GM21447 (cell line): Measurements from ENCODE around the gene GNAS-AS1.

ENCODE experiments used
- ATAC-seq: cut with Tn5 transposase; IDR thresholded peaks from one replicate; pipeline ENCODE4 v1.9.1; 2021; ENCODE audit not compliant: unreplicated experiment

The GNAS-AS1 gene

GRCh38 chr20:58811334-58811733 is 39.4 kb downstream of the GNAS-AS1 start:
- no peak for ATAC-seq

GRCh38 chr20:58810879-58811250 is 39.8 kb downstream of the GNAS-AS1 start:
- no peak for ATAC-seq

GRCh38 chr20:58810116-58810878 is 40.4 kb downstream of the GNAS-AS1 start:
- ATAC-seq = no peak

- no peak for ATAC-seq
These were observed 42.2 kb downstream of the GNAS-AS1 start for GRCh38 chr20:58808271-58809046.

- ATAC-seq = no peak
These were observed 42.9 kb downstream of the GNAS-AS1 start for GRCh38 chr20:58807801-58808200.

- ATAC-seq = no peak
These were observed 47.2 kb downstream of the GNAS-AS1 start for GRCh38 chr20:58803533-58803932.

- ATAC-seq = no peak
These were observed 48.6 kb downstream of the GNAS-AS1 start for GRCh38 chr20:58802061-58802460.

- no peak for ATAC-seq
These were observed 50.4 kb downstream of the GNAS-AS1 start for GRCh38 chr20:58800134-58800871.

GRCh38 chr20:58797371-58798338 is 53.0 kb downstream of the GNAS-AS1 start:
- ATAC-seq = no peak

- ATAC-seq = no peak
These were observed 54.8 kb downstream of the GNAS-AS1 start for GRCh38 chr20:58795923-58796245.

- ATAC-seq = no peak
These were observed 55.4 kb downstream of the GNAS-AS1 start for GRCh38 chr20:58795181-58795922.

GRCh38 chr20:58794510-58795180 is 56.1 kb downstream of the GNAS-AS1 start:
- ATAC-seq = no peak

- no peak for ATAC-seq
These were observed 56.9 kb downstream of the GNAS-AS1 start for GRCh38 chr20:58793512-58794420.

- ATAC-seq = no peak
These were observed 58.3 kb downstream of the GNAS-AS1 start for GRCh38 chr20:58792426-58792825.

- no peak for ATAC-seq
These were observed 59.4 kb downstream of the GNAS-AS1 start for GRCh38 chr20:58791286-58791685.

- no peak for ATAC-seq
These were observed 60.2 kb downstream of the GNAS-AS1 start for GRCh38 chr20:58790454-58790853.

GRCh38 chr20:58788896-58789544 is 61.7 kb downstream of the GNAS-AS1 start:
- no peak for ATAC-seq
